Measurements from ENCODE around the gene CMAS.

Gene CMAS

GRCh38 chr12:22056607-22057006 is 10.6 kb downstream of the CMAS start:
- Histone ChIP-seq H3K4me3 (replicated peaks; ENCODE audit: insufficient read depth, low read length) (no peak overlapping the region), H3K27ac (replicated peaks) (no peak overlapping the region), H3K27me3 (ENCODE audit: insufficient read depth, poor library complexity, severe bottlenecking) (no peaks in the 10 kb centered on the region)
- no peak for DNase-seq (ENCODE audit: low read depth in 1 of 2, low spot score in 1 of 2)
- TF ChIP-seq SPI1 (IDR thresholded peaks at IDR 0.05; ENCODE audit: borderline replicate concordance, low read depth), result no peak
- TF ChIP-seq, protein P1, sequence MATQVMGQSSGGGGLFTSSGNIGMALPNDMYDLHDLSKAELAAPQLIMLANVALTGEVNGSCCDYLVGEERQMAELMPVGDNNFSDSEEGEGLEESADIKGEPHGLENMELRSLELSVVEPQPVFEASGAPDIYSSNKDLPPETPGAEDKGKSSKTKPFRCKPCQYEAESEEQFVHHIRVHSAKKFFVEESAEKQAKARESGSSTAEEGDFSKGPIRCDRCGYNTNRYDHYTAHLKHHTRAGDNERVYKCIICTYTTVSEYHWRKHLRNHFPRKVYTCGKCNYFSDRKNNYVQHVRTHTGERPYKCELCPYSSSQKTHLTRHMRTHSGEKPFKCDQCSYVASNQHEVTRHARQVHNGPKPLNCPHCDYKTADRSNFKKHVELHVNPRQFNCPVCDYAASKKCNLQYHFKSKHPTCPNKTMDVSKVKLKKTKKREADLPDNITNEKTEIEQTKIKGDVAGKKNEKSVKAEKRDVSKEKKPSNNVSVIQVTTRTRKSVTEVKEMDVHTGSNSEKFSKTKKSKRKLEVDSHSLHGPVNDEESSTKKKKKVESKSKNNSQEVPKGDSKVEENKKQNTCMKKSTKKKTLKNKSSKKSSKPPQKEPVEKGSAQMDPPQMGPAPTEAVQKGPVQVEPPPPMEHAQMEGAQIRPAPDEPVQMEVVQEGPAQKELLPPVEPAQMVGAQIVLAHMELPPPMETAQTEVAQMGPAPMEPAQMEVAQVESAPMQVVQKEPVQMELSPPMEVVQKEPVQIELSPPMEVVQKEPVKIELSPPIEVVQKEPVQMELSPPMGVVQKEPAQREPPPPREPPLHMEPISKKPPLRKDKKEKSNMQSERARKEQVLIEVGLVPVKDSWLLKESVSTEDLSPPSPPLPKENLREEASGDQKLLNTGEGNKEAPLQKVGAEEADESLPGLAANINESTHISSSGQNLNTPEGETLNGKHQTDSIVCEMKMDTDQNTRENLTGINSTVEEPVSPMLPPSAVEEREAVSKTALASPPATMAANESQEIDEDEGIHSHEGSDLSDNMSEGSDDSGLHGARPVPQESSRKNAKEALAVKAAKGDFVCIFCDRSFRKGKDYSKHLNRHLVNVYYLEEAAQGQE (IDR thresholded peaks at IDR 0.05; ENCODE audit: insufficient replicate concordance, low read depth), result no peak
- no peak for TF ChIP-seq GABPA (IDR thresholded peaks at IDR 0.05; ENCODE audit: low read depth)
- TF ChIP-seq POLR2AphosphoS5 (IDR thresholded peaks at IDR 0.05; ENCODE audit: low read depth), result no peak
- TF ChIP-seq, protein P2, sequence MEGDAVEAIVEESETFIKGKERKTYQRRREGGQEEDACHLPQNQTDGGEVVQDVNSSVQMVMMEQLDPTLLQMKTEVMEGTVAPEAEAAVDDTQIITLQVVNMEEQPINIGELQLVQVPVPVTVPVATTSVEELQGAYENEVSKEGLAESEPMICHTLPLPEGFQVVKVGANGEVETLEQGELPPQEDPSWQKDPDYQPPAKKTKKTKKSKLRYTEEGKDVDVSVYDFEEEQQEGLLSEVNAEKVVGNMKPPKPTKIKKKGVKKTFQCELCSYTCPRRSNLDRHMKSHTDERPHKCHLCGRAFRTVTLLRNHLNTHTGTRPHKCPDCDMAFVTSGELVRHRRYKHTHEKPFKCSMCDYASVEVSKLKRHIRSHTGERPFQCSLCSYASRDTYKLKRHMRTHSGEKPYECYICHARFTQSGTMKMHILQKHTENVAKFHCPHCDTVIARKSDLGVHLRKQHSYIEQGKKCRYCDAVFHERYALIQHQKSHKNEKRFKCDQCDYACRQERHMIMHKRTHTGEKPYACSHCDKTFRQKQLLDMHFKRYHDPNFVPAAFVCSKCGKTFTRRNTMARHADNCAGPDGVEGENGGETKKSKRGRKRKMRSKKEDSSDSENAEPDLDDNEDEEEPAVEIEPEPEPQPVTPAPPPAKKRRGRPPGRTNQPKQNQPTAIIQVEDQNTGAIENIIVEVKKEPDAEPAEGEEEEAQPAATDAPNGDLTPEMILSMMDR (IDR thresholded peaks at IDR 0.05; ENCODE audit: insufficient read depth, low read length), result no peak

- no peak for DNase-seq (ENCODE audit: low read depth in 1 of 2, low spot score in 1 of 2)
- Histone ChIP-seq H3K27ac (replicated peaks) (no peak overlapping the region), H3K4me3 (replicated peaks; ENCODE audit: insufficient read depth, low read length) (no peak overlapping the region), H3K27me3 (ENCODE audit: insufficient read depth, poor library complexity, severe bottlenecking) (no peaks in the 10 kb centered on the region)
- no peak for TF ChIP-seq SPI1 (IDR thresholded peaks at IDR 0.05; ENCODE audit: borderline replicate concordance, low read depth)
- TF ChIP-seq, protein P1 (IDR thresholded peaks at IDR 0.05; ENCODE audit: insufficient replicate concordance, low read depth), result no peak
These were observed 14.1 kb downstream of the CMAS start for GRCh38 chr12:22059976-22060647.

DNA sequence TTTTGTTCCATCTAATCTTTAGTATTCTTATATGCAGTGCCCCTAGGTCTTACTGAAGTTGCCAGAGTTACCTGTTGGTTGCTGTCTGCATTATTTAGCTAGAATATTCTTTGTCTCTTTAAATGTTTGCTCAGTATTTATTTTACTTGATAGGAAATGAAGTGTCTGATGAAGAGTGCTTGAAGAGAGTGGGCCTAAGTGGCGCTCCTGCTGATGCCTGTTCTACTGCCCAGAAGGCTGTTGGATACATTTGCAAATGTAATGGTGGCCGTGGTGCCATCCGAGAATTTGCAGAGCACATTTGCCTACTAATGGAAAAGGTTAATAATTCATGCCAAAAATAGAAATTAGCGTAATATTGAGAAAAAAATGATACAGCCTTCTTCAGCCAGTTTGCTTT is 18.9 kb downstream of the CMAS start:
- DNase-seq (ENCODE audit: low read depth in 1 of 2, low spot score in 1 of 2), result no peak
- Histone ChIP-seq H3K4me3 (replicated peaks; ENCODE audit: insufficient read depth, low read length) (no peak overlapping the region), H3K27me3 (ENCODE audit: insufficient read depth, poor library complexity, severe bottlenecking) (no peaks in the 10 kb centered on the region), H3K27ac (replicated peaks) (no peak overlapping the region)
- no peak for TF ChIP-seq GABPA (IDR thresholded peaks at IDR 0.05; ENCODE audit: low read depth)
- no peak for TF ChIP-seq SPI1 (IDR thresholded peaks at IDR 0.05; ENCODE audit: borderline replicate concordance, low read depth)
- TF ChIP-seq, protein P1 (IDR thresholded peaks at IDR 0.05; ENCODE audit: insufficient replicate concordance, low read depth), result no peak
- TF ChIP-seq POLR2AphosphoS5 (IDR thresholded peaks at IDR 0.05; ENCODE audit: low read depth), result no peak
- TF ChIP-seq, protein P2 (IDR thresholded peaks at IDR 0.05; ENCODE audit: insufficient read depth, low read length), result no peak

Measured in HL-60 (cell line).